ENCODE data around the gene CCDC179.

The CCDC179 gene

DNA sequence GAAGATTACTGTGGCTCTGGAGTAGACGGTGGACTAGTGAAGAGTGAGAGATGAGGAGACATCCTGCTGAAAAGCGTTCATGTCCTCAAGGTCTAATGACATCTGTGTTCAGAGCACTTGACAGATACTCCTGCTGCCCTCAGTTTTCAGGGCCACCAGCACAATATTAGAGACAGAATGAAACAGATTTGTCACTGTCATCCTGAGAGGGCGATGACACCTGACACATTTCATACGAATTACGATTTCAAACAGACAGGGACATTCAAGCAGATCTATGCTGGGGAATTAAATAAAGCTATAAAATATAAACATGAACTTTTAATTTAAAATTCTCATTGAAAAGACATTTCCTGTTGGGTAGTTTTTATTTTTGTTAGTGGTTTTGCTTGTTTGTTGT lies 59.8 kb downstream of the CCDC179 start:
- in situ Hi-C loops (cut with HindIII; ENCODE audit: low pct_unique_long_range_greater_than_20kb, low sequenced_read_pairs): no loop called here
- TF ChIP-seq JUND (IDR thresholded peaks at IDR 0.05; ENCODE audit: low read depth): no peak
- no peak for DNase-seq (ENCODE audit: low read depth in 1 of 2, low spot score in 1 of 2)

DNA sequence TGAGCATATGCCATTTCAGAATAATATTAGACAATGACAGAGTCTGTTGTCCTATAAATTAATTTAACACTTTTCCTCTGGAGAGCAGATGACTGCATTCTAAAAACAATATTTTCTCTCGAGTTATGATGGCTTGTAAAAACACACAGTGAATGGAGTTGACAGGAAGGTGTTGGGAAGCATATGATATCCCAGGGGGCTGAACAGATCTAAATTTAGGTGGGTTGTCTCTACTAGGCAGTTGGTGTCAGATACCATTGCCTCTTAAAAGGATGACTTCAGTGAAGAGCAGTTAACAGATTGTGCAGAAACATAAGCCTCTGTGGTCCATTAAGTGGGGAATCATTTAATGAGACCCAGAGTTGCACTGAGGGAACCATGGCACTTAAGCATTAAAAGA lies 61.4 kb downstream of the CCDC179 start:
- no peak for DNase-seq (ENCODE audit: low read depth in 1 of 2, low spot score in 1 of 2)
- TF ChIP-seq JUND (IDR thresholded peaks at IDR 0.05; ENCODE audit: low read depth): no peak
- in situ Hi-C loops (cut with HindIII; ENCODE audit: low pct_unique_long_range_greater_than_20kb, low sequenced_read_pairs): no loop called here

DNA sequence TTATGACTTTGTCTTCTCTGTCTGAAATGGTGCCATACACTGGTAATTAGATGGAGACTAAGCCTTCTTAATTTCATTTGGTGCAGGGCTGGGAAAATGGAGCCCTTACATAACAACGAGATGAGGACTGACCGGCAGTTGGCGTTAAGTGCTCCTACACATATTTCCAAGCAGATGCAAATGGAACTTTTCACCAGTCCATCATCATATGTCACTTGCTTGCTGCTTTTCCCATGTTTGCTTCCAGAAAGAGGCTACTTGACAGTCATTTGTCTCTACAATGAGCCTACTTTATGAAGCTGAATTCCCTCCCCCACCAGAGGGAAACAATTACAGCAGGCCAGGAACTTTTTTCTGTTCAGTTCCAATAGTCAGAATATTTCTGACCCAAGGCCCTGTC lies 63.2 kb downstream of the CCDC179 start:
- in situ Hi-C loops (cut with HindIII; ENCODE audit: low pct_unique_long_range_greater_than_20kb, low sequenced_read_pairs): no loop called here
- no peak for DNase-seq (ENCODE audit: low read depth in 1 of 2, low spot score in 1 of 2)
- TF ChIP-seq JUND (IDR thresholded peaks at IDR 0.05; ENCODE audit: low read depth): no peak
